K562 (cell line): ENCODE measurements around the gene EPC2. TPM values are rescaled to one million over a fixed set of nuclear protein-coding genes. Genes with fewer than 3 reads are reported as not detected.
A peak's percentile ranks its signal among the peaks of the same experiment; 100 is the strongest.

Experiments
- ATAC-seq: fragments of 200-7000 bp; cut with Tn5 transposase; 3 replicates; pipeline ENCODE4 v1.9.1; 2020; ENCODE audit warnings: moderate library complexity
- BruUV-seq: library from RNA; stranded (reverse); fragments of 400-500 nt; replicated peaks from 2 replicates; lab custom pipeline; 2021; lab: Mats Ljungman, UMichigan
- CTCF ChIA-PET: fragments of 300-600 bp; formaldehyde crosslinking; extraction: SDS; loops from one replicate; lab custom pipeline; 2021; ENCODE audit warnings: low intra/inter-chr PET ratio; lab: Yijun Ruan, JAX
- POLR2A ChIA-PET: fragments of 300-600, 350-650 bp; sonication (Branson Sonifier 250); formaldehyde crosslinking; extraction: SDS; loops from one replicate; lab custom pipeline; 2021; ENCODE audit warnings: antibody characterized with exemption, inconsistent platforms; lab: Yijun Ruan, JAX
- DNase-seq, 4 experiments: peaks; one replicate each; pipeline versions ENCODE4 v3.0.0 to v3.0.0-alpha.2; 2011 to 2018; ENCODE audit warnings: low spot score in 3 of 4, mixed read lengths in 3 of 4; ENCODE audit errors: extremely low read depth in 1 of 4
- FAIRE-seq: peaks from 2 replicates; lab custom pipeline; 2011; peaks lifted over from hg19 to GRCh38; lab: Jason Lieb, UNC
- H2AFZ ChIP-seq: 2 replicates; pipeline ENCODE4 v1.6.0; 2011; ENCODE audit warnings: low read depth, low read length, control low read depth, inconsistent platforms
- H3K27ac ChIP-seq: fragments of 200-600 bp; 3 replicates; pipeline ENCODE4 v1.8.0; 2011; ENCODE audit warnings: low read depth, mild to moderate bottlenecking, control low read depth, inconsistent platforms, low read length, moderate library complexity, mixed read lengths; ENCODE audit errors: extremely low read depth
- H3K27me3 ChIP-seq, 2 experiments: fragments of 300-600 bp in 1 of 2; 2 replicates in 1 of 2; 3 replicates in 1 of 2; pipeline versions ENCODE4 v1.6.0 to v1.8.0; 2011; ENCODE audit warnings: inconsistent platforms in 2 of 2, low read length in 2 of 2, mild to moderate bottlenecking in 1 of 2, mixed read lengths in 1 of 2, moderate library complexity in 1 of 2; ENCODE audit not compliant: control insufficient read depth in 2 of 2, insufficient read depth in 2 of 2
- H3K36me3 ChIP-seq: fragments of 300-600 bp; 3 replicates; pipeline ENCODE4 v1.8.0; 2011; ENCODE audit warnings: mild to moderate bottlenecking, low read length, inconsistent platforms; ENCODE audit not compliant: control insufficient read depth, insufficient read depth
- H3K4me1 ChIP-seq, 2 experiments: fragments of 200-600 bp in 1 of 2; replicated peaks in 1 of 2; 2 replicates in 1 of 2; 3 replicates in 1 of 2; pipeline versions ENCODE4 v1.5.1 to v1.8.0; 2011; ENCODE audit warnings: inconsistent platforms in 2 of 2, low read length in 2 of 2, mild to moderate bottlenecking in 1 of 2, mixed read lengths in 1 of 2, moderate library complexity in 1 of 2; ENCODE audit not compliant: control insufficient read depth in 2 of 2, insufficient read depth in 2 of 2
- H3K4me2 ChIP-seq: 2 replicates; pipeline ENCODE4 v1.6.1; 2011; ENCODE audit warnings: low read length, control low read depth, inconsistent platforms, mixed read lengths; ENCODE audit not compliant: insufficient read depth
- H3K4me3 ChIP-seq: fragments of 200-600 bp; sonication (generic), shearing (Covaris generic); 2 replicates; pipeline ENCODE4 v1.5.1; 2016; ENCODE audit warnings: control low read depth, inconsistent platforms
- H3K79me2 ChIP-seq: fragments of 200-600 bp; 3 replicates; pipeline ENCODE4 v1.8.0; 2011; ENCODE audit warnings: low read length, inconsistent platforms; ENCODE audit not compliant: control insufficient read depth, insufficient read depth
- H3K9ac ChIP-seq, 2 experiments: 2 replicates each; pipeline versions ENCODE4 v1.6.0 to v1.6.1; 2011; ENCODE audit warnings: low read depth in 2 of 2, low read length in 2 of 2, control low read depth in 1 of 2, inconsistent platforms in 1 of 2, mild to moderate bottlenecking in 1 of 2, mixed read lengths in 1 of 2; ENCODE audit not compliant: insufficient read depth in 1 of 2
- H3K9me1 ChIP-seq: one replicate; pipeline ENCODE4 v1.6.0; 2011; ENCODE audit warnings: inconsistent platforms, mild to moderate bottlenecking, low read length, moderate library complexity; ENCODE audit not compliant: control insufficient read depth, insufficient read depth
- H3K9me3 ChIP-seq: replicated peaks from 2 replicates; pipeline ENCODE4 v1.5.1; 2011; ENCODE audit warnings: low read depth, low read length, inconsistent platforms; ENCODE audit not compliant: control insufficient read depth, insufficient read depth
- H4K20me1 ChIP-seq: replicated peaks from 2 replicates; pipeline ENCODE4 v1.6.1; 2011; ENCODE audit warnings: low read length, inconsistent platforms, mixed read lengths; ENCODE audit not compliant: control insufficient read depth, insufficient read depth
- ELK1 ChIP-seq: sonication (generic); formaldehyde crosslinking; IDR thresholded peaks from 2 replicates; pipeline ENCODE4 v1.8.1; 2022; ENCODE audit warnings: missing genetic modification reagents
- POLR2H ChIP-seq: IDR thresholded peaks from 2 replicates; pipeline ENCODE4 v1.6.1; 2016; ENCODE audit warnings: missing genetic modification characterization, low read depth, mild to moderate bottlenecking, control low read depth, missing compliant biosample characterization, moderate library complexity
- ZC3H8 ChIP-seq: fragments of 450-650 bp; IDR thresholded peaks from 2 replicates; pipeline ENCODE4 v1.6.1; 2017
- WGBS: fragments of 100-300 bp; shearing (Covaris generic); methylation state at CpG from one replicate; pipeline ENCODE4 v1.1.6; 2016; ENCODE audit warnings: low coverage, mixed read lengths; ENCODE audit not compliant: insufficient coverage; ENCODE audit errors: missing lambda C conversion rate; 5-methylcytosine and 5-hydroxymethylcytosine counted together
- in situ Hi-C: fragments of 300-500 bp; cut with MboI; formaldehyde crosslinking; loops from 4 replicates; pipeline ENCODE4 v1.15.0; 2018; ENCODE audit warnings: inconsistent platforms, mixed read lengths
- intact Hi-C: fragments of 100-400 bp; cut with micrococcal nuclease; formaldehyde crosslinking; loops from 2 replicates; pipeline ENCODE4 v1.14.2; 2022
- polyA plus RNA-seq, 8 experiments: library from polyadenylated mRNA; depleted of rRNA in 4 of 8; stranded (reverse) in 5 of 8; unstranded in 3 of 8; fragments of >200 nt; fragmentation: Nextera tagmentation in 2 of 8; fragmentation: Illumina TruSeq in 1 of 8; extraction: Ambion mirVana in 2 of 8; extraction: Trizol in 1 of 8; gene quantifications; 2 replicates each; pipeline versions ENCODE4 v1.2.1 to v1.2.3, GENCODE V29; 2011 to 2014; ENCODE audit warnings: inconsistent platforms in 1 of 8, missing spikeins in 1 of 8
- total RNA-seq, 7 experiments: library from RNA; depleted of rRNA in 6 of 7; stranded (reverse); fragments of >200 nt in 6 of 7; fragmentation: Illumina TruSeq in 2 of 7; extraction: Trizol in 2 of 7; gene quantifications; 2 replicates each; pipeline versions ENCODE4 v1.2.1 to v1.2.3, GENCODE V29; 2011 to 2021; ENCODE audit warnings: low replicate concordance in 1 of 7
- TF ChIP-seq, protein P1 (sequence below): fragments of 450-650 bp; IDR thresholded peaks from 2 replicates; pipeline ENCODE4 v1.6.1; 2017; ENCODE audit warnings: mild to moderate bottlenecking, moderate library complexity
- TF ChIP-seq, protein P2 (sequence below): fragments of 200-800 bp; sonication (Bioruptor generic); IDR thresholded peaks from 2 replicates; pipeline ENCODE4 v1.6.1; 2016; ENCODE audit warnings: missing genetic modification characterization, missing compliant biosample characterization
- TF ChIP-seq, protein P3 (sequence below): fragments of 250-450 bp; sonication (Bioruptor Pico); IDR thresholded peaks from 2 replicates; pipeline ENCODE4 v1.5.0; 2021; ENCODE audit warnings: mild to moderate bottlenecking, borderline replicate concordance

The EPC2 gene
- total and polyA plus RNA-seq, 9 of the 15 experiments (the other 6 are each of a cell fraction or from before 2014, with no cell fraction given): 7.0 to 35.8 (median 29.1) TPM

DNA sequence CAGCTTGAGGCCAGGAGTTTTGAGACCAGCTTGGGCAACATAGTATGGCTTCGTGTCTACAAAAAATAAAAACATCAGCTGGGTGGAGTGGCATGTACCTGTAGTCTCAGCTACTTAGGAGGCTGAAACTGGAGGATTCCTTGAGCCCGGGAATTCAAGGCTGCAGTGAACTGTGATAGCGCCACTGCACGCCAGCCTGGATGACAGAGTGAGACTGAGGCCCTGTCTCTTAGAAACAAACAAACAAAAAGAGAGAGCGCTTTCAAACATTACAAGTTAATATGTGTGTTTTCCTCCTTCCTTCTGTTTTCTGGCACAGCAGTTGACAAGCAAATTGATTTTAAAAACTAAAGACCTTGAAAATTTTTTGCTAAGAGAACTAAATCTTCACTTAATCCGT lies 9.9 kb downstream of the EPC2 start:
- no peak for DNase-seq

More for the DNA sequence above, 9.9 kb downstream of the EPC2 start:
- no peak for FAIRE-seq
- TF ChIP-seq, protein P1, sequence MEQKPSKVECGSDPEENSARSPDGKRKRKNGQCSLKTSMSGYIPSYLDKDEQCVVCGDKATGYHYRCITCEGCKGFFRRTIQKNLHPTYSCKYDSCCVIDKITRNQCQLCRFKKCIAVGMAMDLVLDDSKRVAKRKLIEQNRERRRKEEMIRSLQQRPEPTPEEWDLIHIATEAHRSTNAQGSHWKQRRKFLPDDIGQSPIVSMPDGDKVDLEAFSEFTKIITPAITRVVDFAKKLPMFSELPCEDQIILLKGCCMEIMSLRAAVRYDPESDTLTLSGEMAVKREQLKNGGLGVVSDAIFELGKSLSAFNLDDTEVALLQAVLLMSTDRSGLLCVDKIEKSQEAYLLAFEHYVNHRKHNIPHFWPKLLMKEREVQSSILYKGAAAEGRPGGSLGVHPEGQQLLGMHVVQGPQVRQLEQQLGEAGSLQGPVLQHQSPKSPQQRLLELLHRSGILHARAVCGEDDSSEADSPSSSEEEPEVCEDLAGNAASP: no peak
- TF ChIP-seq ZC3H8 (no peak), ELK1 (CRISPR knock-in tag) (no peak), POLR2H (tag) (no peak)
- TF ChIP-seq, protein P2, sequence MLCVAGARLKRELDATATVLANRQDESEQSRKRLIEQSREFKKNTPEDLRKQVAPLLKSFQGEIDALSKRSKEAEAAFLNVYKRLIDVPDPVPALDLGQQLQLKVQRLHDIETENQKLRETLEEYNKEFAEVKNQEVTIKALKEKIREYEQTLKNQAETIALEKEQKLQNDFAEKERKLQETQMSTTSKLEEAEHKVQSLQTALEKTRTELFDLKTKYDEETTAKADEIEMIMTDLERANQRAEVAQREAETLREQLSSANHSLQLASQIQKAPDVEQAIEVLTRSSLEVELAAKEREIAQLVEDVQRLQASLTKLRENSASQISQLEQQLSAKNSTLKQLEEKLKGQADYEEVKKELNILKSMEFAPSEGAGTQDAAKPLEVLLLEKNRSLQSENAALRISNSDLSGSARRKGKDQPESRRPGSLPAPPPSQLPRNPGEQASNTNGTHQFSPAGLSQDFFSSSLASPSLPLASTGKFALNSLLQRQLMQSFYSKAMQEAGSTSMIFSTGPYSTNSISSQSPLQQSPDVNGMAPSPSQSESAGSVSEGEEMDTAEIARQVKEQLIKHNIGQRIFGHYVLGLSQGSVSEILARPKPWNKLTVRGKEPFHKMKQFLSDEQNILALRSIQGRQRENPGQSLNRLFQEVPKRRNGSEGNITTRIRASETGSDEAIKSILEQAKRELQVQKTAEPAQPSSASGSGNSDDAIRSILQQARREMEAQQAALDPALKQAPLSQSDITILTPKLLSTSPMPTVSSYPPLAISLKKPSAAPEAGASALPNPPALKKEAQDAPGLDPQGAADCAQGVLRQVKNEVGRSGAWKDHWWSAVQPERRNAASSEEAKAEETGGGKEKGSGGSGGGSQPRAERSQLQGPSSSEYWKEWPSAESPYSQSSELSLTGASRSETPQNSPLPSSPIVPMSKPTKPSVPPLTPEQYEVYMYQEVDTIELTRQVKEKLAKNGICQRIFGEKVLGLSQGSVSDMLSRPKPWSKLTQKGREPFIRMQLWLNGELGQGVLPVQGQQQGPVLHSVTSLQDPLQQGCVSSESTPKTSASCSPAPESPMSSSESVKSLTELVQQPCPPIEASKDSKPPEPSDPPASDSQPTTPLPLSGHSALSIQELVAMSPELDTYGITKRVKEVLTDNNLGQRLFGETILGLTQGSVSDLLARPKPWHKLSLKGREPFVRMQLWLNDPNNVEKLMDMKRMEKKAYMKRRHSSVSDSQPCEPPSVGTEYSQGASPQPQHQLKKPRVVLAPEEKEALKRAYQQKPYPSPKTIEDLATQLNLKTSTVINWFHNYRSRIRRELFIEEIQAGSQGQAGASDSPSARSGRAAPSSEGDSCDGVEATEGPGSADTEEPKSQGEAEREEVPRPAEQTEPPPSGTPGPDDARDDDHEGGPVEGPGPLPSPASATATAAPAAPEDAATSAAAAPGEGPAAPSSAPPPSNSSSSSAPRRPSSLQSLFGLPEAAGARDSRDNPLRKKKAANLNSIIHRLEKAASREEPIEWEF (CRISPR knock-in tag): no peak
- TF ChIP-seq, protein P3, sequence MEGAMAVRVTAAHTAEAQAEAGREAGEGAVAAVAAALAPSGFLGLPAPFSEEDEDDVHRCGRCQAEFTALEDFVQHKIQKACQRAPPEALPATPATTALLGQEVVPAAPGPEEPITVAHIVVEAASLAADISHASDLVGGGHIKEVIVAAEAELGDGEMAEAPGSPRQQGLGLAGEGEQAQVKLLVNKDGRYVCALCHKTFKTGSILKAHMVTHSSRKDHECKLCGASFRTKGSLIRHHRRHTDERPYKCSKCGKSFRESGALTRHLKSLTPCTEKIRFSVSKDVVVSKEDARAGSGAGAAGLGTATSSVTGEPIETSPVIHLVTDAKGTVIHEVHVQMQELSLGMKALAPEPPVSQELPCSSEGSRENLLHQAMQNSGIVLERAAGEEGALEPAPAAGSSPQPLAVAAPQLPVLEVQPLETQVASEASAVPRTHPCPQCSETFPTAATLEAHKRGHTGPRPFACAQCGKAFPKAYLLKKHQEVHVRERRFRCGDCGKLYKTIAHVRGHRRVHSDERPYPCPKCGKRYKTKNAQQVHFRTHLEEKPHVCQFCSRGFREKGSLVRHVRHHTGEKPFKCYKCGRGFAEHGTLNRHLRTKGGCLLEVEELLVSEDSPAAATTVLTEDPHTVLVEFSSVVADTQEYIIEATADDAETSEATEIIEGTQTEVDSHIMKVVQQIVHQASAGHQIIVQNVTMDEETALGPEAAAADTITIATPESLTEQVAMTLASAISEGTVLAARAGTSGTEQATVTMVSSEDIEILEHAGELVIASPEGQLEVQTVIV (CRISPR knock-in tag): no peak
- Histone ChIP-seq H3K27ac (no peak overlapping the region), H3K9ac (no peak overlapping the region), H3K4me2 (no peak overlapping the region), H3K9me3 (no peaks in the 10 kb centered on the region), H4K20me1 (peaks cover 50% of the 10 kb centered on the region), H3K79me2 (peaks cover 99% of the 10 kb centered on the region), H3K4me1 (peaks cover 0 to 21% of the 10 kb centered on the region in 2 experiments; a peak in 3 of 5 replicates), H3K4me3 (no peak overlapping the region), H2AFZ (no peak overlapping the region), H3K36me3 (no peaks in the 10 kb centered on the region), H3K27me3 (no peaks in the 10 kb centered on the region), H3K9me1 (peaks cover 8% of the 10 kb centered on the region)
- in situ Hi-C loops: loop anchor here (25.0 kb wide), 1 partner anchor 908 kb away; no protein-coding TSS in a partner anchor
- intact Hi-C loops: no loop called here
- no peak for ATAC-seq
- ChIA-PET CTCF (no interaction called here), POLR2A (interaction anchor here (1.1 to 2.4 kb wide), 3 partner anchors 8 to 9 kb away, joined by 4 to 9 read pairs (median 8); no protein-coding TSS in a partner anchor)
- TSS peak; percentile 2 for BruUV-seq
- WGBS: 84% methylated on average over 6 of the region's 6 CpGs
